Astrocyte (in vitro differentiated cells and primary cell): ENCODE measurements around the gene COG7.

Experiments
- EZH2 ChIP-seq: IDR thresholded peaks from 2 replicates; pipeline ENCODE4 v1.6.1; 2012; ENCODE audit warnings: mild to moderate bottlenecking, low read length, inconsistent platforms; ENCODE audit not compliant: insufficient read depth
- TF ChIP-seq, protein P1 (sequence below): IDR thresholded peaks from 2 replicates; pipeline ENCODE4 v1.5.1; 2011; ENCODE audit warnings: low read depth, mild to moderate bottlenecking, inconsistent platforms, low read length, moderate library complexity; ENCODE audit not compliant: insufficient read depth

DNA sequence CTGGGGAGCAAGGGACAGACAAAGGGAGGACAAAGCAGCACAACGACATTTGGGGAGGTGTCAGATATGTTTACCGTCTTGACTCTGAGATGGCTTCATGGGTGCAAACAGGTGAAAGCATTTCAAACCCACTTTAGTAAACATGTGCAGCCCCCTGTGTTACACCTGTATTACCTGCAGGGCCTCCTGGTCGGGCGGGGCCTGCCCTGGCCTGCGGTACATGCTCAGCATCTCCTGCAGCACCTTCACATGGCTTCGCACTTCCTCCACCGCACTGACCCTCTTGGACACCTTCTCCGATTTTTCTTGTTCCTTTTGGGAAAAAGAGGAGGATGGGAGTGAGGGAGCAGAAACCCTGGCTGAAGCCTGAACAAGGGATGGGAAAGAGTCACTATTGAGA is 32.9 kb upstream of the COG7 start:
- TF ChIP-seq, protein P1, sequence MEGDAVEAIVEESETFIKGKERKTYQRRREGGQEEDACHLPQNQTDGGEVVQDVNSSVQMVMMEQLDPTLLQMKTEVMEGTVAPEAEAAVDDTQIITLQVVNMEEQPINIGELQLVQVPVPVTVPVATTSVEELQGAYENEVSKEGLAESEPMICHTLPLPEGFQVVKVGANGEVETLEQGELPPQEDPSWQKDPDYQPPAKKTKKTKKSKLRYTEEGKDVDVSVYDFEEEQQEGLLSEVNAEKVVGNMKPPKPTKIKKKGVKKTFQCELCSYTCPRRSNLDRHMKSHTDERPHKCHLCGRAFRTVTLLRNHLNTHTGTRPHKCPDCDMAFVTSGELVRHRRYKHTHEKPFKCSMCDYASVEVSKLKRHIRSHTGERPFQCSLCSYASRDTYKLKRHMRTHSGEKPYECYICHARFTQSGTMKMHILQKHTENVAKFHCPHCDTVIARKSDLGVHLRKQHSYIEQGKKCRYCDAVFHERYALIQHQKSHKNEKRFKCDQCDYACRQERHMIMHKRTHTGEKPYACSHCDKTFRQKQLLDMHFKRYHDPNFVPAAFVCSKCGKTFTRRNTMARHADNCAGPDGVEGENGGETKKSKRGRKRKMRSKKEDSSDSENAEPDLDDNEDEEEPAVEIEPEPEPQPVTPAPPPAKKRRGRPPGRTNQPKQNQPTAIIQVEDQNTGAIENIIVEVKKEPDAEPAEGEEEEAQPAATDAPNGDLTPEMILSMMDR = no peak
- TF ChIP-seq EZH2 = no peak
